Keratinocyte (primary cell): ENCODE measurements around the gene SEPTIN10. TPM values are rescaled to one million over a fixed set of nuclear protein-coding genes. Genes with fewer than 3 reads are reported as not detected.

Source experiments
- DNase-seq: peaks from one replicate; pipeline ENCODE4 v3.0.0-alpha.2; 2011; ENCODE audit warnings: low read depth, missing footprints, low spot score
- FAIRE-seq: peaks from 2 replicates; lab custom pipeline; 2011; peaks lifted over from hg19 to GRCh38; lab: Jason Lieb, UNC
- H2AFZ ChIP-seq: 2 replicates; pipeline ENCODE4 v1.6.0; 2012; ENCODE audit warnings: low read length, control low read depth, inconsistent platforms; ENCODE audit not compliant: control insufficient read depth
- H3K27ac ChIP-seq: 2 replicates; pipeline ENCODE4 v1.5.1; 2011; ENCODE audit warnings: low read length; ENCODE audit not compliant: control insufficient read depth, insufficient read depth
- H3K27me3 ChIP-seq: 3 replicates; pipeline ENCODE4 v1.6.0; 2011; ENCODE audit warnings: low read length; ENCODE audit not compliant: control insufficient read depth, insufficient read depth; ENCODE audit errors: extremely low read depth
- H3K36me3 ChIP-seq, 2 experiments: 2 replicates in 1 of 2; 3 replicates in 1 of 2; pipeline ENCODE4 v1.5.1; 2011; ENCODE audit warnings: low read length in 2 of 2, mild to moderate bottlenecking in 1 of 2; ENCODE audit not compliant: control insufficient read depth in 2 of 2, insufficient read depth in 2 of 2; ENCODE audit errors: extremely low read depth in 1 of 2
- H3K4me1 ChIP-seq: 3 replicates; pipeline ENCODE4 v1.5.1; 2011; ENCODE audit warnings: low read length; ENCODE audit not compliant: control insufficient read depth, insufficient read depth; ENCODE audit errors: extremely low read depth
- H3K4me2 ChIP-seq: 3 replicates; pipeline ENCODE4 v1.6.0; 2011; ENCODE audit warnings: low read depth, low read length; ENCODE audit not compliant: control insufficient read depth, insufficient read depth; ENCODE audit errors: extremely low read depth
- H3K4me3 ChIP-seq, 3 experiments: fragments of 200-600 bp in 1 of 3; sonication (generic) in 1 of 3; 2 replicates in 2 of 3; 3 replicates in 1 of 3; pipeline ENCODE4 v1.5.1; 2011 to 2016; ENCODE audit warnings: low read length in 3 of 3, mild to moderate bottlenecking in 3 of 3, control low read depth in 2 of 3, inconsistent platforms in 1 of 3, low read depth in 1 of 3, mixed read lengths in 1 of 3, mixed run types in 1 of 3, moderate library complexity in 1 of 3; ENCODE audit not compliant: control insufficient read depth in 2 of 3, insufficient read depth in 2 of 3; ENCODE audit errors: extremely low read depth in 1 of 3
- H3K79me2 ChIP-seq: 2 replicates; pipeline ENCODE4 v1.6.0; 2012; ENCODE audit warnings: low read length; ENCODE audit not compliant: control insufficient read depth, insufficient read depth
- H3K9ac ChIP-seq: 3 replicates; pipeline ENCODE4 v1.6.0; 2011; ENCODE audit warnings: low read length; ENCODE audit not compliant: control insufficient read depth, insufficient read depth; ENCODE audit errors: extremely low read depth
- H3K9me1 ChIP-seq: 3 replicates; pipeline ENCODE4 v1.6.0; 2011; ENCODE audit warnings: low read length; ENCODE audit not compliant: control insufficient read depth, insufficient read depth; ENCODE audit errors: extremely low read depth
- H3K9me3 ChIP-seq: 2 replicates; pipeline ENCODE4 v1.5.1; 2012; ENCODE audit warnings: low read depth, low read length; ENCODE audit not compliant: control insufficient read depth
- H4K20me1 ChIP-seq: 3 replicates; pipeline ENCODE4 v1.6.0; 2011; ENCODE audit warnings: low read length; ENCODE audit not compliant: control insufficient read depth, insufficient read depth; ENCODE audit errors: extremely low read depth
- CTCF ChIP-seq, 3 experiments: IDR thresholded peaks in 1 of 3; conservative IDR thresholded peaks in 1 of 3; optimal IDR thresholded peaks in 1 of 3; 2 replicates in 2 of 3; 3 replicates in 1 of 3; pipeline versions ENCODE3 to v1.5.1; 2011; ENCODE audit warnings: low read length in 3 of 3, mild to moderate bottlenecking in 3 of 3, moderate library complexity in 2 of 3, control low read depth in 1 of 3, inconsistent platforms in 1 of 3; ENCODE audit not compliant: insufficient read depth in 2 of 3; ENCODE audit errors: extremely low read depth in 1 of 3
- EZH2 ChIP-seq: IDR thresholded peaks from one replicate; pipeline ENCODE4 v1.6.1; 2012; ENCODE audit warnings: inconsistent platforms, mild to moderate bottlenecking, low read length, moderate library complexity
- dilution Hi-C: fragments of 300-500 bp; cut with MboI; formaldehyde crosslinking; loops from one replicate; pipeline ENCODE4 v1.7.0; 2020; ENCODE audit warnings: low sequenced_read_pairs; ENCODE audit not compliant: extremely low pct_ligation_motif_present
- polyA plus RNA-seq, 5 experiments: library from polyadenylated mRNA; depleted of rRNA in 3 of 5; stranded (reverse) in 3 of 5; stranded (forward) in 1 of 5; unstranded in 1 of 5; fragments of >200 nt; gene quantifications; 1 replicate in 1 of 5; 2 replicates in 3 of 5; 3 replicates in 1 of 5; pipeline versions ENCODE4 v1.2.1 to v1.2.3, GENCODE V29; 2011 to 2012; ENCODE audit warnings: missing spikeins in 2 of 5, low read depth in 1 of 5, low replicate concordance in 1 of 5

Gene SEPTIN10
- polyA plus RNA-seq, 1 donor (not counting 4 experiments of a cell fraction or from before 2014, with no cell fraction given), result 72.6 TPM

- Histone ChIP-seq H4K20me1 (no peaks in the 10 kb centered on the region), H3K4me3 (no peak overlapping the region), H3K9ac (no peak overlapping the region), H3K4me2 (no peak overlapping the region), H3K79me2 (no peaks in the 10 kb centered on the region), H3K27ac (no peak overlapping the region), H3K9me3 (no peaks in the 10 kb centered on the region), H2AFZ (no peak overlapping the region), H3K4me1 (peaks cover 9% of the 10 kb centered on the region), H3K36me3 (no peaks in the 10 kb centered on the region), H3K9me1 (no peaks in the 10 kb centered on the region), H3K27me3 (peaks cover 14% of the 10 kb centered on the region)
- dilution Hi-C loops, result no loop called here
- DNase-seq (no peak), FAIRE-seq (no peak)
- TF ChIP-seq EZH2 (no peak), CTCF (optimal IDR thresholded peaks at IDR 0.05 in 1 of 3, IDR thresholded peaks at IDR 0.05 in 1 of 3, conservative IDR thresholded peaks at IDR 0.05 in 1 of 3; ENCODE audit: extremely low read depth in 1 of 3, insufficient read depth in 2 of 3, low read length in 3 of 3) (no peak)
Observed at GRCh38 chr2:109523536-109524361, 90.0 kb downstream of the SEPTIN10 start.

DNA sequence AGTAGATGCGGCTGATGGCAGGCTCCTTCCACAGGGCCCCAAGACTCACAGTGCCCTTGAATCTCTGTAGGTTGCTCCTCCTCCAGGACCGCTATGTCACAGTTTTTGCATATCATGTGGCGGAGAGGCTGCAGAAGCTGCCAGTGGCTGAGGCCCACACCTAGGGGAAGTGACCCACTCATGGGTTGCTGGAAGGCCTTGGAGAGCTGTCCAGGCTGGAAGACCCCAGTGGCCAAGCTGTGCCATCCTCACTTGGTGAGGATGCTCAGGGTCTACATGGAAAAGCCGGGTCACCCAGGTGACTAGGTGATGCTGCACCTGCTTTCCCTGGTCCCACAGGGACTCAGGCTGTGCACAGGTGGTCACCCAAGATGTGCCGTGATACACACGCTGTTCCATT, 90.6 kb downstream of the SEPTIN10 start:
- H3K9me3 ChIP-seq, result no peaks in the 10 kb centered on the region
- no peak for TF ChIP-seq CTCF (optimal IDR thresholded peaks at IDR 0.05 in 1 of 3, IDR thresholded peaks at IDR 0.05 in 1 of 3, conservative IDR thresholded peaks at IDR 0.05 in 1 of 3; ENCODE audit: extremely low read depth in 1 of 3, insufficient read depth in 2 of 3, low read length in 3 of 3)
- no peak for TF ChIP-seq EZH2
- H3K36me3 ChIP-seq, result no peaks in the 10 kb centered on the region
- no peaks in the 10 kb centered on the region for H3K79me2 ChIP-seq
- no peaks in the 10 kb centered on the region for H4K20me1 ChIP-seq
- H3K9me1 ChIP-seq, result no peaks in the 10 kb centered on the region
- FAIRE-seq (no peak), DNase-seq (no peak)
- H3K4me1 ChIP-seq, result peaks cover 9% of the 10 kb centered on the region
- H2AFZ ChIP-seq, result no peak overlapping the region
- H3K27me3 ChIP-seq, result peaks cover 14% of the 10 kb centered on the region
- dilution Hi-C loops, result no loop called here
- no peak overlapping the region for H3K27ac ChIP-seq
- H3K4me3 ChIP-seq, result no peak overlapping the region
- H3K4me2 ChIP-seq, result no peak overlapping the region
- no peak overlapping the region for H3K9ac ChIP-seq
